ENCODE measurements around the gene YIPF4.
"Not testable (repeated sequence)": the region's sequence is repeated elsewhere in the genome, so short reads cannot be mapped to it uniquely, and the experiment has no call there.

YIPF4 gene

GRCh38 chr2:32356681-32357317 is 79.1 kb downstream of the YIPF4 start, which contains the start of gene BIRC6:
TSS of gene BIRC6 (plus strand) at chr2:32357023. CDS start at chr2:32357162, 139 bp downstream.
- peak within 1 kb of the TSS; percentile 84 for H3K27ac ChIP-seq (ENCODE audit: low read length)
- H3K27me3 ChIP-seq (ENCODE audit: insufficient read depth, low read length): no peaks in the 10 kb centered on the region
- H3K9me3 ChIP-seq (ENCODE audit: insufficient read depth, low read depth, low read length): no peaks in the 10 kb centered on the region
- H3K4me3 ChIP-seq (ENCODE audit: low read length): peak within 1 kb of the TSS; percentile 87
- H3K36me3 ChIP-seq (ENCODE audit: insufficient read depth, low read depth, low read length): peaks cover 7% of the 10 kb centered on the region
- H3K4me1 ChIP-seq (ENCODE audit: insufficient read depth, low read length): peaks cover 2% of the 10 kb centered on the region; the same call in 1 of the 2 replicates
- peak within 1 kb of the TSS; percentile 96 for H3K9ac ChIP-seq (ENCODE audit: low read depth, low read length)

- peak overlapping the region; percentile 96 for H3K9ac ChIP-seq (ENCODE audit: low read depth, low read length)
- peak overlapping the region; percentile 87 for H3K4me3 ChIP-seq (ENCODE audit: low read length)
- no peaks in the 10 kb centered on the region for H3K27me3 ChIP-seq (ENCODE audit: insufficient read depth, low read length)
- peak overlapping the region; percentile 63 for H3K27ac ChIP-seq (ENCODE audit: low read length)
- peaks cover 2% of the 10 kb centered on the region; the same call in 1 of the 2 replicates for H3K4me1 ChIP-seq (ENCODE audit: insufficient read depth, low read length)
- H3K9me3 ChIP-seq (ENCODE audit: insufficient read depth, low read depth, low read length): no peaks in the 10 kb centered on the region
- H3K36me3 ChIP-seq (ENCODE audit: insufficient read depth, low read depth, low read length): peaks cover 7% of the 10 kb centered on the region
These were observed 79.8 kb downstream of the YIPF4 start for GRCh38 chr2:32357318-32358110.

- H3K27me3 ChIP-seq (ENCODE audit: insufficient read depth, low read length): no peaks in the 10 kb centered on the region
- no peak overlapping the region for H3K27ac ChIP-seq (ENCODE audit: low read length)
- peak overlapping the region; percentile 87 for H3K4me3 ChIP-seq (ENCODE audit: low read length)
- peak overlapping the region; percentile 76 for H3K9ac ChIP-seq (ENCODE audit: low read depth, low read length)
- H3K9me3 ChIP-seq (ENCODE audit: insufficient read depth, low read depth, low read length): no peaks in the 10 kb centered on the region
- H3K36me3 ChIP-seq (ENCODE audit: insufficient read depth, low read depth, low read length): peaks cover 7% of the 10 kb centered on the region
- H3K4me1 ChIP-seq (ENCODE audit: insufficient read depth, low read length): peaks cover 2% of the 10 kb centered on the region; the same call in 1 of the 2 replicates
These were observed 80.4 kb downstream of the YIPF4 start for GRCh38 chr2:32358111-32358482.

- Histone ChIP-seq H3K36me3 (ENCODE audit: insufficient read depth, low read depth, low read length) (peaks cover 7% of the 10 kb centered on the region), H3K4me3 (ENCODE audit: low read length) (no peak overlapping the region), H3K27me3 (ENCODE audit: insufficient read depth, low read length) (no peaks in the 10 kb centered on the region), H3K4me1 (ENCODE audit: insufficient read depth, low read length) (peaks cover 2% of the 10 kb centered on the region; the same call in 1 of the 2 replicates), H3K9ac (ENCODE audit: low read depth, low read length) (no peak overlapping the region), H3K9me3 (ENCODE audit: insufficient read depth, low read depth, low read length) (no peaks in the 10 kb centered on the region), H3K27ac (ENCODE audit: low read length) (no peak overlapping the region)
These were observed 82.7 kb downstream of the YIPF4 start for GRCh38 chr2:32360416-32360815.

- not testable (repeated sequence) for H3K27ac ChIP-seq (ENCODE audit: low read length); H3K9ac ChIP-seq (ENCODE audit: low read depth, low read length); H3K27me3 ChIP-seq (ENCODE audit: insufficient read depth, low read length); H3K4me3 ChIP-seq (ENCODE audit: low read length); H3K9me3 ChIP-seq (ENCODE audit: insufficient read depth, low read depth, low read length); H3K36me3 ChIP-seq (ENCODE audit: insufficient read depth, low read depth, low read length); H3K4me1 ChIP-seq (ENCODE audit: insufficient read depth, low read length)
These were observed 85.3 kb downstream of the YIPF4 start for GRCh38 chr2:32362997-32363396.

GRCh38 chr2:32363597-32363996 is 85.9 kb downstream of the YIPF4 start:
- Histone ChIP-seq H3K4me3 (ENCODE audit: low read length) (no peak overlapping the region), H3K9ac (ENCODE audit: low read depth, low read length) (no peak overlapping the region), H3K36me3 (ENCODE audit: insufficient read depth, low read depth, low read length) (peaks cover 6% of the 10 kb centered on the region), H3K27ac (ENCODE audit: low read length) (no peak overlapping the region), H3K27me3 (ENCODE audit: insufficient read depth, low read length) (no peaks in the 10 kb centered on the region), H3K4me1 (ENCODE audit: insufficient read depth, low read length) (peaks cover 2% of the 10 kb centered on the region; the same call in 1 of the 2 replicates), H3K9me3 (ENCODE audit: insufficient read depth, low read depth, low read length) (no peaks in the 10 kb centered on the region)

- not testable (repeated sequence) for H3K4me3 ChIP-seq (ENCODE audit: low read length); H3K9me3 ChIP-seq (ENCODE audit: insufficient read depth, low read depth, low read length); H3K9ac ChIP-seq (ENCODE audit: low read depth, low read length); H3K36me3 ChIP-seq (ENCODE audit: insufficient read depth, low read depth, low read length); H3K27ac ChIP-seq (ENCODE audit: low read length); H3K27me3 ChIP-seq (ENCODE audit: insufficient read depth, low read length); H3K4me1 ChIP-seq (ENCODE audit: insufficient read depth, low read length)
These were observed 86.6 kb downstream of the YIPF4 start for GRCh38 chr2:32364290-32364689.

GRCh38 chr2:32365679-32366078 is 88.0 kb downstream of the YIPF4 start:
- not testable (repeated sequence) for H3K36me3 ChIP-seq (ENCODE audit: insufficient read depth, low read depth, low read length); H3K27ac ChIP-seq (ENCODE audit: low read length); H3K4me3 ChIP-seq (ENCODE audit: low read length); H3K27me3 ChIP-seq (ENCODE audit: insufficient read depth, low read length); H3K9me3 ChIP-seq (ENCODE audit: insufficient read depth, low read depth, low read length); H3K9ac ChIP-seq (ENCODE audit: low read depth, low read length); H3K4me1 ChIP-seq (ENCODE audit: insufficient read depth, low read length)

Data from iPS-20b (cell line).